Globus pallidus (tissue), 1 donor: Measurements from ENCODE around the gene IRF9.

Experiments
- DNase-seq: peaks from one replicate; pipeline ENCODE4 v3.0.0-alpha.2; 2015; ENCODE audit warnings: low spot score

Gene IRF9

GRCh38 chr14:24149302-24149969 is 11.6 kb upstream of the IRF9 start:
- DNase-seq: no peak

DNA sequence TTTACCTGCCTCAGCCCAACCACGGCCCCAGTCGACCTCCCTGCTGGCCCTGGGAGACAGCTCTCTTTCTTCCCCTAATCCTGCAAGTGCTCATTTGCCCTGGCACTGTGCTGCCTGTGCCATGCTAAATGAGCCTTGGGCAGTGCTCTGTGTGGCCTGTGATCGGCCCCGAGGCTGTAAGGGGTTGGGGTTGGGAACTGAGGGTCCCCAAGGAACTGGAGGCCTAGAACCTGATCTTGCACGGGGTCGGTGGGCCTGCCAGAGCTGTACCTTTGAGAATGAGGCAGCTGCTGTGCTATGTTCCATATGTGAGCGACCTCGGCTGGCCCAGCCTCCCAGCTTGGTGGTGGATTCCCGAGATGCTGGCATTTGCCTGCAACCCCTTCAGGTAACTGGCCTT is 11.0 kb upstream of the IRF9 start:
- DNase-seq: no peak

GRCh38 chr14:24150567-24150966 is 10.5 kb upstream of the IRF9 start:
- DNase-seq: no peak

DNA sequence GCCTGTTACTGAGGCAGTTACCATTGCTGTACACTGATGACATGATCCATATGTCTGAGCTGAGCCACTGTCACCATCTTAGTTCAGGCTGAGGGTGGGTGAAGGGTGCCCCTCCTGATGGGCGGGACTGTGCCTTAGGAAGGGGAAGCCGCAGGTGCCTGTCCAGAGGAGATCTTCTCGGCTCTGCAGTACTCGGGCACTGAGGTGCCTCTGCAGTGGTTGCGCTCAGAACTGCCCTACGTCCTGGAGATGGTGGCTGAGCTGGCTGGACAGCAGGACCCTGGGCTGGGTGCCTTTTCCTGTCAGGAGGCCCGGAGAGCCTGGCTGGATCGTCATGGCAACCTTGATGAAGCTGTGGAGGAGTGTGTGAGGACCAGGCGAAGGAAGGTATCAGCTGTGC is 10.1 kb upstream of the IRF9 start:
- DNase-seq: no peak

DNA sequence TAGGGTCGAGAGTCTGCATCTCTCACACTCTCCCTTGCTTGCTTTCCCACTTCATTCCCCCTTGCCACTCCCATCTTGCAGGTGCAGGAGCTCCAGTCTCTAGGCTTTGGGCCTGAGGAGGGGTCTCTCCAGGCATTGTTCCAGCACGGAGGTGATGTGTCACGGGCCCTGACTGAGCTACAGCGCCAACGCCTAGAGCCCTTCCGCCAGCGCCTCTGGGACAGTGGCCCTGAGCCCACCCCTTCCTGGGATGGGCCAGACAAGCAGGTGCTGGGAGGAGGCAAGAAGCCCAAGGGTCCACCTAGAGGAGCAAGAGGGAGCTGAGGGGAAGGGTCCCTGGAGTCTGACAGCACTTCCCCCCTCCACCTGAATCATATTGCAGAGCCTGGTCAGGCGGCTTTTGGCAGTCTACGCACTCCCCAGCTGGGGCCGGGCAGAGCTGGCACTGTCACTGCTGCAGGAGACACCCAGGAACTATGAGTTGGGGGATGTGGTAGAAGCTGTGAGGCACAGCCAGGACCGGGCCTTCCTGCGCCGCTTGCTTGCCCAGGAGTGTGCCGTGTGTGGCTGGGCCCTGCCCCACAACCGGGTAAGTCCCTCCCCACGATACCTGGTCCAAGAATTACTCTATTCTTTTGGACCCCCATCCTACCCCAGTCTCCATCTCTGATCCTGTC is 9.5 kb upstream of the IRF9 start:
- DNase-seq: no peak

- DNase-seq: no peak
Observed at GRCh38 chr14:24155100-24155499, 6.0 kb upstream of the IRF9 start.

GRCh38 chr14:24156840-24157239 is 4.2 kb upstream of the IRF9 start:
- DNase-seq: no peak

GRCh38 chr14:24157331-24157730 is 3.7 kb upstream of the IRF9 start:
- DNase-seq: no peak

DNA sequence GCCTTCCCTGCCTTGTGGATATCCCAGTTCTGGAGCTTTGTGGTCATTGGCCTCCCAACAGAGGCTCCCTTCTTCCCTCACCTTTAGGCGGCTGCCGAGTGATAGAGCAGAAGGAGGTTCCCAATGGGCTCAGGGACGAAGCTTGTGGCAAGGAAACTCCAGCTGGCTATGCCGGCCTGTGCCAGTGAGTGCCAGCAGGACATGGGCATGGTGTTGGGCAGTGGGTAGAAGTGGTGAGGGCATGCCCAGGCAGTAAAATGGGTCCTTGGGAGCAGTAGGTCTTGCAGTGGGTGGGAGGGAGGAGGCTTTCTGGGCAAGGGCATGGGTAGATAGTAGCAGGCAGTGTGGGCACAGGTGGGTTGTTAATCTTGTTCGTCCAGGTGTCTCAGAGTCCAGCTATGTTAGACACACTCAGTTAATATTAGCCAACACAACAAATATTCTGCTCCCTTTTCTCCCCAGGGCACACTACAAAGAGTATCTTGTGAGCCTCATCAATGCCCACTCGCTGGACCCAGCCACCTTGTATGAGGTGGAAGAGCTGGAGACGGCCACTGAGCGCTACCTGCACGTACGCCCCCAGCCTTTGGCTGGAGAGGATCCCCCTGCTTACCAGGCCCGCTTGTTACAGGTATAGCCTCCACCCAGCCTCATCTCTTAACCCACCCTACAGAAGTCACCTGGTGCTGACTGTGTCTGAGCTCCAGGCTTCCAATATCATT is 1.1 kb upstream of the IRF9 start:
- DNase-seq: no peak

- no peak for DNase-seq
Observed at GRCh38 chr14:24160499-24160849, 591 bp upstream of the IRF9 start.

DNA sequence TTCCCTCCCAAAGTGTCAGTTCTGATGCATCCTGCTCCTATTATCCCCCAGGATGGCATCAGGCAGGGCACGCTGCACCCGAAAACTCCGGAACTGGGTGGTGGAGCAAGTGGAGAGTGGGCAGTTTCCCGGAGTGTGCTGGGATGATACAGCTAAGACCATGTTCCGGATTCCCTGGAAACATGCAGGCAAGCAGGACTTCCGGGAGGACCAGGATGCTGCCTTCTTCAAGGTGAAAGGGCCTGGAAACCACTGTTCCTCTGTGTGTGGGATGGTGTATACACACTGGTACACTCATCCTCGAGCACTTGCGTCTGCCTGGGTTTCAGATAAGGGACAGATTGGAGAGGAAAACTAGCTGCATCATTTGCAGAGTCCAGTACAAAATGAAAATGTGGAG is 1.0 kb downstream of the IRF9 start:
- no peak for DNase-seq

DNA sequence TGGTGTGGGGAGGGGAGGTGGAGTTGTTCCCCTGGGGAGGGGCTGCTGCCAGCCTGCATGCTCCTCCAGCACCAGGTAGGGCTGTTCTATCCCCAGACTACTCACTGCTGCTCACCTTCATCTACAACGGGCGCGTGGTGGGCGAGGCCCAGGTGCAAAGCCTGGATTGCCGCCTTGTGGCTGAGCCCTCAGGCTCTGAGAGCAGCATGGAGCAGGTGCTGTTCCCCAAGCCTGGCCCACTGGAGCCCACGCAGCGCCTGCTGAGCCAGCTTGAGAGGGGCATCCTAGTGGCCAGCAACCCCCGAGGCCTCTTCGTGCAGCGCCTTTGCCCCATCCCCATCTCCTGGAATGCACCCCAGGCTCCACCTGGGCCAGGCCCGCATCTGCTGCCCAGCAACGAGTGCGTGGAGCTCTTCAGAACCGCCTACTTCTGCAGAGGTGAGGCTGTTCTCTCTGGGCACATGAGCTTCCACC is 3.5 kb downstream of the IRF9 start:
- no peak for DNase-seq

DNA sequence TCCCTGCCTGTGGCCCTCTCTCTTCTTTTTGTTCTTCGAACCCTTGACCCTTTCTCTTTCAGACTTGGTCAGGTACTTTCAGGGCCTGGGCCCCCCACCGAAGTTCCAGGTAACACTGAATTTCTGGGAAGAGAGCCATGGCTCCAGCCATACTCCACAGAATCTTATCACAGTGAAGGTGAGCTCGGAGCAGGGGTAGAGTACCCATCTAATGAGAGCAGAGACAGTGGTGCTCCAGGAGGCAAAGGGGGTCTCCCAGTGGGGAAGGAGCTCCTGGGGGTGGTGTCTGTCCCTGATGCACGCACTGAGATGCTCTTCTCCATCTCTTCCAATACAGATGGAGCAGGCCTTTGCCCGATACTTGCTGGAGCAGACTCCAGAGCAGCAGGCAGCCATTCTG is 4.7 kb downstream of the IRF9 start:
- DNase-seq: no peak

DNA sequence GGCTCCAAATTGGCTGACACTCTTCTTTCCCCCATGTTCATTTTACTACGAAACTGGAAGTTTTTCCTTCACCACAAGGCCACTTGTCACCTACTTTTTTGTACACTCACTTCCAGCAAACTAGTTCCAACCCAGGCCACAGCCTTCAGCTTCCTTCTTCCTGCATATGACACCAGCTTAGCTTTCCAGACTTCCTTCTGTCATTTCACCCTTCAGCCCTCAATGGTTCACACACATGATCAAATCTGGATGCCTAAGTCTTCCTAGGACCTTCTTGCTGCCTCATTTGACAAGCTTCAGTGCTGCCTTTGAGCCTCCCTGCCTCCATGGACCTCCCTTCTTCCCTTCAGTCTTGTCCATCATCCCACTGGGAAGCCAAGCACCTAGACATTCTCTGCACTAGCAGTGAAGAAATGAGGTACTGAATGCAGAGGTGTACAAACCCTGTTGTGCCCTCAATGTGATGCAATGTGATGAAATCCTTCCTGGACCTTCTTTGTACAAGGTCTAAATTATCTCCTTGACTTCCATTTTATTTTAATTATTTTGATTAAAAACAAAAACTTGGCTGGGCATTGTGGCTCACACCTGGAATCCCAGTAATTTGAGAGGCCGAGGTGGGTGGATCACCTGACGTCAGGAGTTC is 6.5 kb downstream of the IRF9 start:
- DNase-seq: no peak

- peak; percentile 92 for DNase-seq
Observed at GRCh38 chr14:24171422-24172260, 10.6 kb downstream of the IRF9 start, which contains the start of gene REC8. Gene REC8 (plus strand): TSS chr14:24172080. CDS start chr14:24172553, 473 bp downstream.

DNA sequence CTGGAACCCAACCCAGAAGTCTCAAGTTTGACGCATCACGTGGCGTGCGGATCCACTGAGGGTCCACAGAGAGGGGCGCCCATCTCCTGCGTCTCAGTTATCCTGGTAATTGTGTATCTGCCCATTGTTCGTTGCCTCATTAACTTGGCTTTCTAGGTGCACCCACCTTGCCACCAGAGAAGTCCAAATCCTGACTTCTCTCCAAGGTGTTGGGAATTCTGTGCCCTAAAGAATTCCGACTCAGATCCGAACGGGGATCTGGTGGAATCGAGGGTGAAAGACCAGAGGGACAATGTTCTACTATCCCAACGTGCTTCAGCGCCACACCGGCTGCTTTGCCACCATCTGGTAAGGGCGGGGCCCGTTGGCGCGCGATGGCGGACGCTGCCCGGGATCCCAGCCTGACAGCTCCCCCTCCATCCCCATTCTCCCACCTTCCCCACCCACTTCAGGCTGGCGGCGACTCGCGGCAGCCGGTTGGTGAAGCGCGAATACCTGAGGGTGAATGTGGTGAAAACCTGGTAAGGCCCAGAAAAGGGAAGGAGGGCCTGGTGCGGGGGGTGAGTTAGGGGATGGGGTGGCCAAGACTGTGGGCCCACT is 11.3 kb downstream of the IRF9 start:
- no peak for DNase-seq

DNA sequence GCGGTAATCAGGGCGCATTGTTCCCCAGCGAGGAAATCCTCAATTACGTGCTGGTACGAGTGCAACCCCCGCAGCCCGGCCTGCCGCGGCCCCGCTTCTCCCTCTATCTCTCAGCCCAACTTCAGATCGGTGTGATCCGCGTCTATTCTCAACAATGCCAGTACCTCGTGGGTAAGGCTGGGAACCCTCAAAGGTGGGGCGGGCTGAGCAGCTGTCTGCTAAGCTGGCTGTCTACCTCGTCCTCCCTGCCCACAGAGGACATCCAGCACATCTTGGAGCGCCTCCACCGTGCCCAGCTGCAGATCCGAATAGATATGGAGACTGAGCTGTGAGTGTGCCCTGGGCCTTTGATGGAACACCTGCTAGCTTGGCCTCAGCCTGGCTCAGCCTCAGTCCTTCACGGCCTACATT is 11.8 kb downstream of the IRF9 start:
- no peak for DNase-seq

- no peak for DNase-seq
Observed at GRCh38 chr14:24176599-24176998, 15.5 kb downstream of the IRF9 start.

DNA sequence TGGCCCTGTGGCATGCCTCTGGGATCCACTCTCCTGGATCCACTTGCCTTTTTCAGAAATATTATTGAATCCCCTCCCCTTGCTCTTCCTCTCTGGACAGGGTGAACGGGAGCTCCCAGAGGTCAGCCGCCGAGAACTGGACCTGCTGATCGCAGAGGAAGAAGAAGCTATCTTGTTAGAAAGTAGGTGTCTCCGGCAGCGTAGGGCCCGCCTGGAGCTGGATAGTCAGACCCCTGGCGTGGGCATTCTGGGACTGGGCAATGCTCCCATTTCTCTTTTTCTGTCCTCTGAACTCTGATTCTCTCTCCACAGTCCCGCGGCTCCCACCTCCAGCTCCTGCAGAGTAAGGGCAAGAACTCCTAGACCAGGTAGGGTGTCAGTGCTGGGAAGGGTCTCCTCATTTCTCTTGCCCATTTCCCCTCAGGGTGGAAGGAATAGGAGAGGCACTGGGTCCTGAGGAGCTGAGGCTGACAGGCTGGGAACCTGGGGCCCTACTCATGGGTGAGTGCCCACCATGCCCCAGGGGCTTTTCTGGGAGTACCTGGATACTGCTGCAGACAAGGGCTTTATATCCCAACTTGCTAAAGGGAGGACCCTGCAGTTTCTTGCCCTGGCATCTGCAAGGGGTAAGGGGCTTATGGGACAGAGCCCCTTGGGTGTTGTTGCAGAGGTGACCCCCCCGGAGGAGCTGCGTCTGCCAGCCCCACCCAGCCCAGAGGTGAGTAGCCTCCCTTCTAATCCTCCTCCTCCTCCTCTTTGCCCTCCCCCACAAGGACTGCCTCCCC is 16.2 kb downstream of the IRF9 start:
- no peak for DNase-seq

DNA sequence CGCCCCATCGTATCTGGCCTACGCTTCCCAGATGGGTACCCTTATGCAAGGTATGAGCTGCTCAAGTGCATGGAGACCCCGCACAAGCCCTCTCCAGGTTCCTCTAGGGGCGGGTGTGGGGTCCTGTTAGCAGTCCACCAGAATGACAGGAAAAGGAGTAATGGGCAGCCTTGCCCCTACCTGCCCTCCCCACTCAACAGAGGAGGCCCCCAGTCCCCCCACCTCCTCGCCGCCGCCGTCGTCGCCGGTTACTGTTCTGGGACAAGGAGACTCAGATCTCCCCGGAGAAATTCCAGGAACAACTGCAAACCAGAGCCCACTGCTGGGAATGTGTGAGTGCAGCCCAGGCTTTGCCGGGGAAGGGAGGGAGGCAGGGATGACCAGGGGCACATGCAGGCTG is 16.8 kb downstream of the IRF9 start:
- no peak for DNase-seq
